SH-SY5Y (cell line): ENCODE results near the gene TRAPPC4.

Experiments used
- GATA2 ChIP-seq: IDR thresholded peaks from 2 replicates; pipeline ENCODE4 v1.6.1; 2011; ENCODE audit warnings: mild to moderate bottlenecking, low read depth, low read length
- GATA3 ChIP-seq: IDR thresholded peaks from 2 replicates; pipeline ENCODE4 v1.6.1; 2011; ENCODE audit warnings: low read depth, mild to moderate bottlenecking, low read length, moderate library complexity

DNA sequence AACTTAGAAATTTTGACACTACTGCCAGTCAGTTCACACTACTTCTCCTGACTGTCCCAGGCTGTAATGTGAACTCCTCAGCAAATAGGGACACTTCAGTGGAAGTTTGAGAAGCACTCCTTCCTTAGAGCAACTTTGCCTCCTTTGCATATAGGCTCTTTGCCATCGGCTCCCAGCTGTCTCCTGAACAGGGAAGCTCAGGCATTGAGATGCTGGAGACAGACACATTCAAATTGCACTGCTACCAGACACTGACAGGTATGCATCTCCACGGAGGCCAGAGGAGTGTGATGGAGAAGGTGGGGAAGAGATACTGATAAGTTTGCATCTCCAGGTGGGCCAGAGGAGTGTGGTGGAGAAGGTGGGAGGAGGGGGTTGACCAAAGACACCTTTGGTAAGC is 1.4 kb downstream of the TRAPPC4 start:
- TF ChIP-seq GATA3: no peak
- no peak for TF ChIP-seq GATA2
